Natural killer cell (primary cell): ENCODE results near the gene SPTLC3. TPM values are rescaled to one million over a fixed set of nuclear protein-coding genes. Genes with fewer than 3 reads are reported as not detected.
"Not testable (repeated sequence)": the region's sequence is repeated elsewhere in the genome, so short reads cannot be mapped to it uniquely, and the experiment has no call there.

Experiments used
- ATAC-seq, 3 donors: fragments of 150-1000 bp in 2 of 3; fragments of 200-7000 bp in 1 of 3; cut with Tn5 transposase; 1 replicate in 1 of 3; 2 replicates in 2 of 3; pipeline ENCODE4 v1.10.0; 2021; ENCODE audit warnings: mild to moderate bottlenecking in 2 of 3, moderate library complexity in 2 of 3
- DNase-seq, 2 donors: peaks; one replicate each; pipeline versions ENCODE4 v3.0.0 to v3.0.0-alpha.2; 2013 to 2021; ENCODE audit warnings: mixed read lengths in 1 of 2
- H3K27ac ChIP-seq: one replicate; pipeline ENCODE4 v1.5.1; 2013; ENCODE audit warnings: mild to moderate bottlenecking, low read length
- H3K27me3 ChIP-seq: one replicate; pipeline ENCODE4 v1.6.1; 2013; ENCODE audit warnings: low read length; ENCODE audit not compliant: control insufficient read depth, insufficient read depth
- H3K36me3 ChIP-seq: one replicate; pipeline ENCODE4 v1.6.1; 2013; ENCODE audit warnings: low read length; ENCODE audit not compliant: control insufficient read depth, insufficient read depth
- H3K4me1 ChIP-seq: one replicate; pipeline ENCODE4 v1.6.1; 2013; ENCODE audit warnings: low read length; ENCODE audit not compliant: control insufficient read depth, insufficient read depth
- H3K4me3 ChIP-seq: one replicate; pipeline ENCODE4 v1.5.1; 2013; ENCODE audit warnings: low read length
- H3K9me3 ChIP-seq: one replicate; pipeline ENCODE4 v1.6.1; 2013; ENCODE audit warnings: low read length; ENCODE audit not compliant: control insufficient read depth, insufficient read depth
- H3K27ac Mint-ChIP-seq, 2 donors: one replicate each; pipeline ENCODE4 v1.8.0; 2022; ENCODE audit warnings: mild to moderate bottlenecking in 2 of 2, mixed read lengths in 2 of 2, moderate library complexity in 1 of 2
- H3K27me3 Mint-ChIP-seq, 2 donors: one replicate each; pipeline ENCODE4 v1.8.0; 2022; ENCODE audit warnings: low read depth in 2 of 2, mixed read lengths in 2 of 2
- H3K36me3 Mint-ChIP-seq: one replicate; pipeline ENCODE4 v1.8.0; 2022; ENCODE audit warnings: mixed read lengths
- H3K4me1 Mint-ChIP-seq, 2 donors: one replicate each; pipeline ENCODE4 v1.8.0; 2022; ENCODE audit warnings: mixed read lengths in 2 of 2
- H3K4me3 Mint-ChIP-seq: one replicate; pipeline ENCODE4 v1.8.0; 2022; ENCODE audit warnings: mild to moderate bottlenecking, moderate library complexity, mixed read lengths
- H3K9me3 Mint-ChIP-seq, 2 donors: one replicate each; pipeline ENCODE4 v1.8.0; 2022; ENCODE audit warnings: mixed read lengths in 2 of 2
- WGBS: methylation state at CpG from one replicate; pipeline ENCODE4 v1.1.7; 2013; ENCODE audit warnings: missing lambda C conversion rate; ENCODE audit not compliant: insufficient coverage; 5-methylcytosine and 5-hydroxymethylcytosine counted together
- intact Hi-C: fragments of 100-400 bp; cut with micrococcal nuclease; formaldehyde crosslinking; loops from one replicate; pipeline ENCODE4 v1.14.2; 2022
- total RNA-seq, 4 donors: library from RNA; stranded (reverse); fragments of 120-200 nt in 1 of 4; gene quantifications; one replicate each; pipeline versions ENCODE4 v1.2.3 to v1.2.4, GENCODE V29; 2013 to 2022
- TF ChIP-seq, protein P1 (sequence below): fragments of 200-600 bp; IDR thresholded peaks from one replicate; pipeline ENCODE4 v1.8.0; 2022; ENCODE audit warnings: antibody characterized with exemption

Gene SPTLC3
- total RNA-seq, 3 donors from 2014 or later (not counting 1 experiment from before 2014, with no cell fraction given) = 1.5 to 4.6 (median 1.9) TPM

DNA sequence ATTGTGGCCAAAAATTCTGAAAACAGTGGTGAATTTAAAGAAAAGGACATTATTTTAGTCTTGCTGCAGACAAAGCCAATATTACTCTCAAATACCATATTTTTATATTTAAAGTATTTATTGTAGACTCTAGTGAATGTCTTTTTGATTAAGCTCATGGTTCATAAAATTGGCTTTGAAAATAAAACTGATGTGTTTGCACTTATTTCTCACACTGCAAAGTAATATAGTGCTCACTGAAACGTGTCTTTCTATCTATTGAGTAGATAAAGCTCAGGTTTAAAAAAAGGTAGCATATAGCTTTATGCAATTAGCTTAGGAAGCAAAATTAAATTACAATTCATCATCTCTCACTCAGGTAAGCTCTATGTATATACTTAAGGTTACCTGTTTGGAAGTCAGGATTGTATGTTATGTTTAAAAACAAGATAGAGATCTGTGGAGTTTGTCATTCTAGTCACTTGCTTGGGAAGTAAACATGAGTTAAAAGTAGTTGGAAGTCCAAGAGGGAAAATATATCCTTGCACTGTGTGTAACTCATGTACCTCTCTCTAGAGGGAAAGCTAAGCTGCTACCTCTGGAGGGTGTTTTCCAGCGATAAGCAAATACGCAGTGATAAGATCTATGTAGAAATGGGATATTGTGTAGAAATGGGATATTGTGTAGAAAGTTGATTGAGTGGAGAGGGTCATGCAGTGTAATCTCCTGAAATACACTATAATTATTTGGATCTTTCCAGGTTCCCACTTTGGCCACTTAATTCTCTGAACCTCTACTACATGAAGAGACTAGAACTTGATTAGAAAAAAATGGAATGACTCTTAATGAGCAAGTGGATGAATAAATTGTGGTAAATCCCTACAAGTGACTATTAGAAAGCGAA lies 29.9 kb upstream of the SPTLC3 start:
- no peak overlapping the region for H3K4me3 Mint-ChIP-seq
- no peak overlapping the region for H3K27ac Mint-ChIP-seq
- ATAC-seq (no peak), DNase-seq (no peak)
- no peaks in the 10 kb centered on the region for H3K9me3 ChIP-seq
- no peaks in the 10 kb centered on the region for H3K4me1 ChIP-seq
- WGBS = 76% methylated on average over 2 of the region's 4 CpGs
- no peaks in the 10 kb centered on the region for H3K36me3 Mint-ChIP-seq
- intact Hi-C loops = no loop called here
- no peak overlapping the region for H3K27ac ChIP-seq
- no peaks in the 10 kb centered on the region for H3K4me1 Mint-ChIP-seq
- H3K27me3 ChIP-seq = no peaks in the 10 kb centered on the region
- no peaks in the 10 kb centered on the region for H3K9me3 Mint-ChIP-seq
- H3K36me3 ChIP-seq = no peaks in the 10 kb centered on the region
- no peak overlapping the region for H3K4me3 ChIP-seq
- H3K27me3 Mint-ChIP-seq = peaks cover 8 to 13% of the 10 kb centered on the region in 2 donors
- TF ChIP-seq, protein P1, sequence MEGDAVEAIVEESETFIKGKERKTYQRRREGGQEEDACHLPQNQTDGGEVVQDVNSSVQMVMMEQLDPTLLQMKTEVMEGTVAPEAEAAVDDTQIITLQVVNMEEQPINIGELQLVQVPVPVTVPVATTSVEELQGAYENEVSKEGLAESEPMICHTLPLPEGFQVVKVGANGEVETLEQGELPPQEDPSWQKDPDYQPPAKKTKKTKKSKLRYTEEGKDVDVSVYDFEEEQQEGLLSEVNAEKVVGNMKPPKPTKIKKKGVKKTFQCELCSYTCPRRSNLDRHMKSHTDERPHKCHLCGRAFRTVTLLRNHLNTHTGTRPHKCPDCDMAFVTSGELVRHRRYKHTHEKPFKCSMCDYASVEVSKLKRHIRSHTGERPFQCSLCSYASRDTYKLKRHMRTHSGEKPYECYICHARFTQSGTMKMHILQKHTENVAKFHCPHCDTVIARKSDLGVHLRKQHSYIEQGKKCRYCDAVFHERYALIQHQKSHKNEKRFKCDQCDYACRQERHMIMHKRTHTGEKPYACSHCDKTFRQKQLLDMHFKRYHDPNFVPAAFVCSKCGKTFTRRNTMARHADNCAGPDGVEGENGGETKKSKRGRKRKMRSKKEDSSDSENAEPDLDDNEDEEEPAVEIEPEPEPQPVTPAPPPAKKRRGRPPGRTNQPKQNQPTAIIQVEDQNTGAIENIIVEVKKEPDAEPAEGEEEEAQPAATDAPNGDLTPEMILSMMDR = no peak

DNA sequence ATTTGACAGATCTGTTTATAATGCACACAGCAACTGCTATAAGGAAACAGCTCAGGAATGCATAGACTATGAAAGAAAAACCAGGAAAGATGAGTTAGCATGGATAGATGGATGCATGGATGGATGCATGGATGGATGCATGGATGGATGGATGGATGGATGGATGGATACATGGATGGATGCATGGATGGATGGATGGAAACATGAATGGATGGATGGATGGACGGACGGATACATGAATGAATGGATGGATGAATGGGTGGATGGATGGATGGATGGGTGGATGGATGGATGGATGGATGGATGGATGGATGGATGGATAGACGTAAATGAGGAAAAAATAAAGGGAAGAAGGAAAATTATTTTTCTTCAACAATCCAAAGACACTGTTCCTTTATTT lies 29.1 kb upstream of the SPTLC3 start:
- DNase-seq, H3K4me3 ChIP-seq, H3K36me3 ChIP-seq, H3K27me3 ChIP-seq, H3K27ac ChIP-seq, intact Hi-C loops, H3K9me3 Mint-ChIP-seq, H3K4me3 Mint-ChIP-seq, H3K36me3 Mint-ChIP-seq, H3K4me1 ChIP-seq, H3K27ac Mint-ChIP-seq, H3K9me3 ChIP-seq, ATAC-seq, H3K4me1 Mint-ChIP-seq: not testable (repeated sequence)
- H3K27me3 Mint-ChIP-seq = peaks cover 8 to 13% of the 10 kb centered on the region in 2 donors
- WGBS = 96% methylated on average over 2 of the region's 3 CpGs

DNA sequence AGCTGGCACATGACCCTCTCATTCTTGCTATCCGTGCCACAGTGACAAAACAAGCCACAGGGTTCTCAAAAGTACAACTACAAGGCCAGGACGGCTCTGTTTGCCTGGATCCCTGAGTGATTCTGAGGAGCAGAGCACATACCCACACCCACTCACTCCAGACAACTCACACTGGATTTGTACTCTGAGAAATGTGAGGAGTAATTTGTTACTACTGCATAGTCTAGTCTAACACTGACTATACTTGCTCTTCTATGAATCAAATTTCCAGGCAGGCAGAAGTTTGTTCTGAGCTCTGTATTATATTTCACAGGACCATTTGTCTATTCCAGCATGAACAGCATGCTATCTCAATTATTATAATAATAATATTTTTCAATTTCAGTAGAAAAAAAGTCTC lies 26.7 kb upstream of the SPTLC3 start:
- Histone ChIP-seq H3K4me1 (no peaks in the 10 kb centered on the region), H3K27ac (no peak overlapping the region), H3K4me3 (no peak overlapping the region), H3K27me3 (no peaks in the 10 kb centered on the region), H3K9me3 (no peaks in the 10 kb centered on the region), H3K36me3 (no peaks in the 10 kb centered on the region)
- peaks cover 8 to 13% of the 10 kb centered on the region in 2 donors for H3K27me3 Mint-ChIP-seq
- no peaks in the 10 kb centered on the region for H3K36me3 Mint-ChIP-seq
- no peaks in the 10 kb centered on the region for H3K4me1 Mint-ChIP-seq
- H3K27ac Mint-ChIP-seq = no peak overlapping the region
- TF ChIP-seq, protein P1 = no peak
- ATAC-seq (no peak), DNase-seq (no peak)
- WGBS = 83% methylated on average over 2 of the region's 2 CpGs
- H3K9me3 Mint-ChIP-seq = no peaks in the 10 kb centered on the region
- intact Hi-C loops = no loop called here
- H3K4me3 Mint-ChIP-seq = no peak overlapping the region

DNA sequence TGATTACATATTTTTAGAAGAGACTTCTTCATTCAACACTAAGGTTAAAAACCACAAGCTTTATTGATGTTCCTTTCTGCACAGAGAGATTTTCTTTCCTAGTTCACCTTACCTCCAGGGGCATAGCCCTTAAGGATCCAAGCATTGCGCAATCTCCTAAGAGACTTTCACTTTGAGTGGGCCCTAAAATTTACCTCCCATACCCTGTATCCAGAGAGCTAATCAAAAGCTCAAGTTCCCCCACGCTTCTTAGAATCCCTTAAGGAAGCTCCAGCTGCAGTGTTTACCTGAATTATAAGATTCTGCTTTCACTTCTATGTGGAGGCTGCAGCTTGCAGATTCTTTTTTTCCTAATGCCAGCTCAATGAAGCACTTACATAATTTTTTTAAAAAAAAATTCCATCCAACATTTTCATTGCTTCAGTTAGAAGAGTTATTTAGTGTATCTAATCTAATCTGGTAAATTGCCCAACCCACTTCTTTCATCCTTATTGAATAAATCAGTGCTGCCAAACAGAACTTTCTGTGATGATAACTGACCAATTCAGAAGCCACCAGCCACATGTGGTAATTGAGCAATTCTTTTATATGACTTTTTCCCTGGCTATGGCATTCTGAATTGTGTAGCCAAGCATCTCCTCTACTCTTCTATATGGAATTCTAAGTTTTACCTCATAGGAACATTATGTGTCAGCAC lies 24.6 kb upstream of the SPTLC3 start:
- no peak for DNase-seq
- Histone ChIP-seq H3K4me3 (no peak overlapping the region), H3K36me3 (no peaks in the 10 kb centered on the region), H3K4me1 (no peaks in the 10 kb centered on the region), H3K27ac (no peak overlapping the region), H3K9me3 (no peaks in the 10 kb centered on the region), H3K27me3 (no peaks in the 10 kb centered on the region)
- intact Hi-C loops = no loop called here
- 80% methylated on average over 2 of the region's 2 CpGs for WGBS
- TF ChIP-seq, protein P1 = no peak
- H3K9me3 Mint-ChIP-seq = no peaks in the 10 kb centered on the region
- H3K27ac Mint-ChIP-seq = no peak overlapping the region
- H3K27me3 Mint-ChIP-seq = peaks cover 11 to 18% of the 10 kb centered on the region in 2 donors
- no peak overlapping the region for H3K4me3 Mint-ChIP-seq
- no peak for ATAC-seq
- no peaks in the 10 kb centered on the region for H3K4me1 Mint-ChIP-seq
- no peaks in the 10 kb centered on the region for H3K36me3 Mint-ChIP-seq
